ENCODE measurements around the gene KCNG3.
"Not testable (repeated sequence)": the region's sequence is repeated elsewhere in the genome, so short reads cannot be mapped to it uniquely, and the experiment has no call there.

KCNG3 gene

DNA sequence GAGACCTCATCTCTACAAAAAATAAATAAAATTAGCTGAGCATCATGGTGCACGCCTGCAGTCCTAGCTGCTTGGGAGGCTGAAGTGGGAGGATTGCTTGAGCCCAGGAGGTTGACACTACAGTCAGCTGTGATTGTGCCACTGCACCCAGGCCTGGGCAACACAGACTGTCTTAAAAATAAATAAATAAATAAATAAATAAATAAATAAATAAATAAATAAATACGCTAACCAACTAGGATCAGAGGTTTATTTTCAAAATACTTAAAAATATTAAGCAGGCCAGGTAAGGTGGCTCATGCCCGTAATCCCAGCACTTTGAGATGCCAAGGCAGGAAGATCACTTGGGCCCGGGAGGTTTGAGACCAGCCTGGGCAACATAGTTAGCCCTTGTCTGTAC is 63.6 kb downstream of the KCNG3 start:
- H3K4me3 ChIP-seq, result no peak overlapping the region
- no peaks in the 10 kb centered on the region for H3K27me3 ChIP-seq (ENCODE audit: low read depth)
- in situ Hi-C loops (cut with MboI; ENCODE audit: low sequenced_read_pairs), result no loop called here
- no peak for DNase-seq (ENCODE audit: low spot score in 2 of 2)
- H3K36me3 ChIP-seq (replicated peaks), result no peaks in the 10 kb centered on the region
- H3K9me3 ChIP-seq, result no peaks in the 10 kb centered on the region
- H3K4me1 ChIP-seq, result no peaks in the 10 kb centered on the region

DNA sequence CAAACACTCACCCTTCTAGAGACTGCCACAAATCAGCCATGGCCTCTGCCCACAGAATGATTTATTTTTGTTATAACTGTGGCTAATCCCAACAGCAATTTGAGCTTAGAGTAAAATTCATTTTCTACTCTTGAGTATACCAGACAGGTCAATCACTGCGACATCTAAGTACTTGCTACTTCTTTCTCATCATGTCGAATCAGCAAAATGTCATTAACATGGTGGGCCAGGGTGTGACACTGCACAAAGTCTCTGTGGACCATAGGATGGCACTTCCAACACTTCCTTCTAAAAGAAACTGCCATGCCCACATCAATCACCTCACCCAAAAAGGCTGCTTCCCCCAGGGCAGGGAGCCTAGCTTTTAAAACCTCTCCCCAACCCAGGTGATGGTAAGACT is 64.4 kb downstream of the KCNG3 start:
- no peak overlapping the region for H3K4me3 ChIP-seq
- DNase-seq (ENCODE audit: low spot score in 2 of 2), result no peak
- H3K36me3 ChIP-seq (replicated peaks), result no peaks in the 10 kb centered on the region
- no peaks in the 10 kb centered on the region for H3K27me3 ChIP-seq (ENCODE audit: low read depth)
- H3K4me1 ChIP-seq, result no peaks in the 10 kb centered on the region
- in situ Hi-C loops (cut with MboI; ENCODE audit: low sequenced_read_pairs), result no loop called here
- H3K9me3 ChIP-seq, result no peaks in the 10 kb centered on the region

DNA sequence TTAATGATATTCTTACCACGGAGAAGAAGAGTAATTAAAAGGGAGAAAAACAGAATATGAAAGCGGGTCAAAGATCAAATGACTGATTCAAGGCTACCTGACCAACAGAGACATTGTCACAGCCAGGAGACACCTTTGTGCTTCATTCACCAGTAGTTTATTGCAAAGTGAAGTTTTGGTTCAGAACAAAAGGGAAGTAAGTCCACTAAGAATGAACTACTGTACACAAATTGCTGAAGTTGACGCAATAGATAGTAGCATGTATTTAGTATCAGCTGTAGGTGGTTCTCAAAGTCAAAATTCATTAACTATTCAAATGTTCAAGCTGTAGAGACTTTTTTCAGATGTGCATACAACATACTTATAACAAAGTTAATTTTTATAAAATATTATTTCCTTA is 68.1 kb downstream of the KCNG3 start:
- H3K36me3 ChIP-seq (replicated peaks), result no peaks in the 10 kb centered on the region; the same call in 1 of the 2 replicates
- DNase-seq (ENCODE audit: low spot score in 2 of 2), result no peak
- H3K4me1 ChIP-seq, result peaks cover 18% of the 10 kb centered on the region
- in situ Hi-C loops (cut with MboI; ENCODE audit: low sequenced_read_pairs), result no loop called here
- no peak overlapping the region for H3K4me3 ChIP-seq
- H3K27me3 ChIP-seq (ENCODE audit: low read depth), result no peaks in the 10 kb centered on the region
- H3K9me3 ChIP-seq, result no peaks in the 10 kb centered on the region

DNA sequence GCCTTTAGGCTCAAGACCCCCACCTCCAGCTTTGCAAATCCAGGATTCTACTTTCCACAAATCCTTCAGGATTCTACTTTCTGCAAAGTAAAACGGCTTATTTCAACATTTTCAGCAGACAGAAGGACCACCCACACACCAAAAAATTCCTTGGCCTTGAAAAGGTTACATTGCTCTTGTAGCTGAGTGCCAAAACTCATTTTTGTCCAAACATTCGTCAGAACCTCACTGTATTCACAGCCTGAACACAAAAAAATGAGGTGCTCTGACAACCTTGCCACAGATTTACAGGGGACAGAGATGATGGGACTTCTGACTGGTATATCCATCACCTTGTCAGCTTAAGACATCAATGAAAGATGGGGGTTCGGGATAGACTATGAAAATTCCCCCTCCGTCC is 69.7 kb downstream of the KCNG3 start:
- DNase-seq (ENCODE audit: low spot score in 2 of 2), result no peak
- Histone ChIP-seq H3K27me3 (ENCODE audit: low read depth) (no peaks in the 10 kb centered on the region), H3K36me3 (replicated peaks) (no peaks in the 10 kb centered on the region; the same call in 1 of the 2 replicates), H3K4me1 (peaks cover 18% of the 10 kb centered on the region), H3K9me3 (no peaks in the 10 kb centered on the region), H3K4me3 (no peak overlapping the region)
- in situ Hi-C loops (cut with MboI; ENCODE audit: low sequenced_read_pairs), result no loop called here

GRCh38 chr2:42421601-42422239 is 72.1 kb downstream of the KCNG3 start:
- Histone ChIP-seq H3K4me3 (no peak overlapping the region), H3K4me1 (peaks cover 18% of the 10 kb centered on the region), H3K36me3 (replicated peaks) (no peaks in the 10 kb centered on the region; the same call in 1 of the 2 replicates), H3K27me3 (ENCODE audit: low read depth) (no peaks in the 10 kb centered on the region), H3K9me3 (no peaks in the 10 kb centered on the region)
- in situ Hi-C loops (cut with MboI; ENCODE audit: low sequenced_read_pairs), result no loop called here
- no peak for DNase-seq (ENCODE audit: low spot score in 2 of 2)

DNA sequence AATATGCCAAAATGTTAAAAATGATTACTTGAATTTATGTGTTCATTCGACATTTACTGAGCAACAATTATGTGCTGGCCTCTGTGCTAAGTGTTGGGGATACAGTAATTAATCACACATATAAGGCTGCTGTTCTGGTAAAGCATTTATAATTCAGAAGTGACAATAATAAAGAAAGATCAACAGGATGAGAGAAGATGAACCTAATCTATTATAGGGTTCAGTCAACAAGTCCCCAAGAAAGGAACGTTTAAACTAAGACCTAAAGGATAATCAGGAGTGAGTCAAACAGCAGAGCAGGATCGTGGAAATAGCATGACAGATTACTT is 72.7 kb downstream of the KCNG3 start:
- no peaks in the 10 kb centered on the region for H3K9me3 ChIP-seq
- no peaks in the 10 kb centered on the region for H3K27me3 ChIP-seq (ENCODE audit: low read depth)
- no peak overlapping the region for H3K4me3 ChIP-seq
- peaks cover 18% of the 10 kb centered on the region for H3K4me1 ChIP-seq
- no peak for DNase-seq (ENCODE audit: low spot score in 2 of 2)
- in situ Hi-C loops (cut with MboI; ENCODE audit: low sequenced_read_pairs), result no loop called here
- H3K36me3 ChIP-seq (replicated peaks), result no peaks in the 10 kb centered on the region; the same call in 1 of the 2 replicates

GRCh38 chr2:42414648-42415047 is 79.1 kb downstream of the KCNG3 start:
- Histone ChIP-seq H3K4me3 (no peak overlapping the region), H3K36me3 (replicated peaks) (0 out of 2 replicates have a peak, but pooled peaks cover 4% of the 10 kb centered on the region), H3K9me3 (0 out of 2 replicates have a peak, but pooled peaks cover 7% of the 10 kb centered on the region), H3K4me1 (no peaks in the 10 kb centered on the region), H3K27me3 (ENCODE audit: low read depth) (no peaks in the 10 kb centered on the region)
- in situ Hi-C loops (cut with MboI; ENCODE audit: low sequenced_read_pairs), result no loop called here
- DNase-seq (ENCODE audit: low spot score in 2 of 2), result no peak

- in situ Hi-C loops (cut with MboI; ENCODE audit: low sequenced_read_pairs), result no loop called here
- Histone ChIP-seq H3K27me3 (ENCODE audit: low read depth) (no peaks in the 10 kb centered on the region), H3K9me3 (peaks cover 7% of the 10 kb centered on the region; the same call in 1 of the 2 replicates), H3K36me3 (replicated peaks) (0 out of 2 replicates have a peak, but pooled peaks cover 4% of the 10 kb centered on the region), H3K4me1 (no peaks in the 10 kb centered on the region), H3K4me3 (no peak overlapping the region)
- DNase-seq (ENCODE audit: low spot score in 2 of 2), result no peak
Measured at GRCh38 chr2:42414158-42414557, 79.6 kb downstream of the KCNG3 start.

DNA sequence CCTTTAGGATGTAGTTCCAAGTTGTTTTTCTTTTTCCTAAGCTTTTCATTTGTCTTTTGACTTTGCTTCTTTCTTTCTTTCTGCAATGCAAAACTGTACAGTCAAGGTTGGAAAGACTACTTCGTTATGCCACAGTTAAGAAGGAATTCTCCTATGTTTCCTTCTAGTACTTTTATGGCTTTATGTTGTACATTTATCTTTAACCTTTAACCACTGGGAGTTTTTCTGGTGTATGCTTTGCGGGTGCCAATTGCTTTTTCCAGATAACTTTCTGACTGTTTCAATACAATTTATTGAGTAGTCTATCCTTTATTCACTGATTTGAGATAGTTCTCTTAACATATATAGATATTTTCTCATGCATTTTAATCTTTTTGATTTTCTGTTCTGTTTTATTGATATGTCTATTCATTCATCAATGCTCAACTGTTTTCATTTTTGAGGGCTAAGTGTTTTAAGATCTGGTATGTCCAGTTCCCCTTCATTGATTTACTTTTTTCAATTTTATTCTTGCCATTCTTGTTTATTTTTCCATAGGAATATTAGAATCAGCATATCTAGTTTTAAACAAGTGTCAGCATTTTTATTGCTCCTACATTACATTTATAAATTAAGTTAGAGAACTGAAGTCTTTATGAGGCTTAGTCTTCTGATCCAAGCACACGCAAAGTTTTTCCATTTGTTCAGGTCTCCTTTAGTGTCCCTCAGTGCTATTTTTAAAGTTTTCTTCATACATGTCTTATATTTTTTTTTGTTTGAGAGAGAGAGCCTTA is 82.9 kb downstream of the KCNG3 start:
- H3K27me3 ChIP-seq (ENCODE audit: low read depth), result no peaks in the 10 kb centered on the region
- no peak overlapping the region for H3K4me3 ChIP-seq
- H3K9me3 ChIP-seq, result peaks cover 12% of the 10 kb centered on the region
- DNase-seq (ENCODE audit: low spot score in 2 of 2), result no peak
- H3K36me3 ChIP-seq (replicated peaks), result 0 out of 2 replicates have a peak, but pooled peaks cover 4% of the 10 kb centered on the region
- in situ Hi-C loops (cut with MboI; ENCODE audit: low sequenced_read_pairs), result no loop called here
- no peaks in the 10 kb centered on the region for H3K4me1 ChIP-seq

DNA sequence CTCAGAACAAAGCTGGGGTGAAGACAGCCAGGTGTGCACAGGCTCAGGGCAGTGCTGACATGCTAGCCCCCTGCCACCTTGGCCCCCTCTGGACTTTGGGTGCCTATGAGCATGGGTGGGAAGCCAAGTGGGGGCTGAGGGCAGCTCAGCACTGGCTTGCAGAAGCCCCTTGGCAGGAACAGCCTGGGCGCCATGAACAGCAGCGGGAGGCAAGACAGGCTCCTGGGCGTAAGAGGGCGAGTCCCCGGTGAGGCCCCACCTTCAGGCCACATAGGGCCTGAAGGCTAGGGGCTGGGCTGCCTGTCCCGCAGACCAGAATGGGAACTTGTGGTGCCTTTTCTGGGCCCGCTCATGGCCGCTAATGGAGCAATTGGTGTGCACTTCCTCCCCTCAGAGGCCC is 85.8 kb downstream of the KCNG3 start:
- Histone ChIP-seq H3K4me3 (no peak overlapping the region), H3K36me3 (replicated peaks) (no peaks in the 10 kb centered on the region)

DNA sequence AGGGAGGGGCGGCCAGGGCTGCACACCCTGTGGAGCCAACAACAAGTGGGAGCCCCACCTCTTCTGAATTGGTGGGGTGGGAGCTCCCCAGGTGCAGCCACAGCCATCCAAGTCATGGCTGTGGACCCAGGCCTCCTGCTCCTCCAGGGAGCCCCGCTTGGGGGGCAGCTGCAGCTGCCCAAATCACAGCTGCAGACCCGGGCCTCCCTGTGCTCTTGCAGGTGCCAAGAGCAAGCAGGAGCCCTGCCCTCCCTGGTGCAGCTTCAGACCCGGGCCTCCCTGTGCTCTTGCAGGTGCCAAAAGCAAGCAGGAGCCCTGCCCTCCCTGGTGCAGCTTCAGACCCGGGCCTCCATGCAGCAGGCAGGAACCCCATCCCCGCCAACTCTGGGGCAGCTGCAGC is 86.3 kb downstream of the KCNG3 start:
- Histone ChIP-seq H3K36me3 (replicated peaks) (no peaks in the 10 kb centered on the region), H3K4me3 (no peak overlapping the region), H3K27me3 (ENCODE audit: low read depth) (no peaks in the 10 kb centered on the region), H3K4me1 (peaks cover 4% of the 10 kb centered on the region; the same call in 1 of the 2 replicates), H3K9me3 (peaks cover 5% of the 10 kb centered on the region)
- no peak for DNase-seq (ENCODE audit: low spot score in 2 of 2)
- in situ Hi-C loops (cut with MboI; ENCODE audit: low sequenced_read_pairs), result no loop called here

More for the DNA sequence above, 85.8 kb downstream of the KCNG3 start:
- in situ Hi-C loops (cut with MboI; ENCODE audit: low sequenced_read_pairs), result no loop called here
- Histone ChIP-seq H3K4me1 (no peaks in the 10 kb centered on the region; the same call in 1 of the 2 replicates), H3K27me3 (ENCODE audit: low read depth) (no peaks in the 10 kb centered on the region), H3K9me3 (peaks cover 5% of the 10 kb centered on the region)
- no peak for DNase-seq (ENCODE audit: low spot score in 2 of 2)

GRCh38 chr2:42404676-42405075 is 89.1 kb downstream of the KCNG3 start:
- Histone ChIP-seq H3K27me3 (ENCODE audit: low read depth) (no peaks in the 10 kb centered on the region), H3K36me3 (replicated peaks) (no peaks in the 10 kb centered on the region), H3K4me1 (peaks cover 4% of the 10 kb centered on the region; the same call in 1 of the 2 replicates), H3K9me3 (peaks cover 5% of the 10 kb centered on the region), H3K4me3 (no peak overlapping the region)
- no peak for DNase-seq (ENCODE audit: low spot score in 2 of 2)
- in situ Hi-C loops (cut with MboI; ENCODE audit: low sequenced_read_pairs), result no loop called here

DNA sequence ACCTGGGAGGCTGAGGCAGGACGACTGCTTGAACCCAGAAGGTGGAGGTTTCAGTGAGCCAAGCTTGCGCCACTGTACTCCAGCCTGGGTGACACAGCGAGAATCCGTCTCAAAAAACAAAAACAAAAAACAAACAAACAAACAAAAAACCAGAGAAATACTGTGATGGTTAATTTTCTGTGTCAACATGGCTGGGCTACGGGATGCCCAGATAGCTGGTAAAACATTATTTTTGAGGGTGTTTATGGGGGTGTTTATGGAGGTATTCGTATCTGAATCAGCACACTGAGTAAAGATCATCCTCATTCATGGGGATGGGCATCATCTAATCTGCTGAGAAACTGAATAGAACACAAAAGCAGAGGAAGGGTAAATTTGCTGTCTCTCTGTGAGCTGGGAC is 92.0 kb downstream of the KCNG3 start:
- Histone ChIP-seq H3K4me1 (peaks cover 4% of the 10 kb centered on the region; the same call in 1 of the 2 replicates), H3K4me3 (no peak overlapping the region), H3K27me3 (ENCODE audit: low read depth) (no peaks in the 10 kb centered on the region), H3K9me3 (no peaks in the 10 kb centered on the region), H3K36me3 (replicated peaks) (no peaks in the 10 kb centered on the region)
- in situ Hi-C loops (cut with MboI; ENCODE audit: low sequenced_read_pairs), result no loop called here
- DNase-seq (ENCODE audit: low spot score in 2 of 2), result no peak

GRCh38 chr2:42398052-42398451 is 95.7 kb downstream of the KCNG3 start:
- H3K9me3 ChIP-seq; H3K36me3 ChIP-seq (replicated peaks); H3K4me3 ChIP-seq; H3K4me1 ChIP-seq; H3K27me3 ChIP-seq (ENCODE audit: low read depth); DNase-seq (ENCODE audit: low spot score in 2 of 2); in situ Hi-C loops (cut with MboI; ENCODE audit: low sequenced_read_pairs): not testable (repeated sequence)
